ENCODE results near the gene RYR2.

DNA sequence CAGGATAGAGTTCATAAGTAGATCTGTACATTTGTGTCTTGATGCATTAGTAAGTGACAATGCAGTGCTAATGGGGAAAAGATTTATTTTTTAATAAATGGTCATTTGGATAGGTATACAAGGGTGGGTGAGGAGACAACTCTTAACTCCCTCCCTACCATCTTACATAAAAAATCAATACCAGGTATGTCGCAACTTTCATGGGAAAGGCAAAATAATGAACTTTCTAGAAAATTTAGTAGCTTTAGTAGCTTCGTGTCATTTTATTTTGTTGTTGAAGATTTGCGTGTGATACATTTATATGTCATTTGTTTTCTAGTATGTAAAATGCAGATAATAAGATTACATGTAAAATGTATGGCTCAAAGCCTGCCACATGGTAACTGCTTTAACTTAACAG is 310.8 kb downstream of the RYR2 start:
- TF ChIP-seq CTCF (IDR thresholded peaks at IDR 0.05) = no peak
- no peak for TF ChIP-seq EZH2 (IDR thresholded peaks at IDR 0.05; ENCODE audit: borderline replicate concordance, insufficient read depth, low read depth, low read length, poor library complexity, severe bottlenecking)
